SU-DHL-6 (cell line): Measurements from ENCODE around the gene TTI1.

Experiments
- H2AFZ ChIP-seq: fragments of 200-600 bp; sonication (generic); 2 replicates; pipeline ENCODE4 v1.6.1; 2014; ENCODE audit warnings: low read depth, mild to moderate bottlenecking, moderate library complexity, mixed read lengths, antibody characterized with exemption, low read length; ENCODE audit not compliant: severe bottlenecking
- H3F3A ChIP-seq: fragments of 200-600 bp; shearing (Covaris generic); 2 replicates; pipeline ENCODE4 v1.6.0; 2016; ENCODE audit warnings: antibody characterized with exemption, mild to moderate bottlenecking; ENCODE audit not compliant: insufficient read depth
- H3K27ac ChIP-seq: fragments of 200-600 bp; sonication (generic); 2 replicates; pipeline ENCODE4 v1.5.1; 2016; ENCODE audit warnings: low read depth, mild to moderate bottlenecking, low read length, moderate library complexity, mixed read lengths
- H3K27me3 ChIP-seq: fragments of 200-600 bp; sonication (generic), shearing (Covaris generic); 2 replicates; pipeline ENCODE4 v1.6.0; 2014; ENCODE audit warnings: mild to moderate bottlenecking, low read length
- H3K36me3 ChIP-seq: fragments of 200-600 bp; sonication (generic); 2 replicates; pipeline ENCODE4 v1.6.1; 2014; ENCODE audit warnings: mild to moderate bottlenecking, low read length, mixed read lengths
- H3K4me2 ChIP-seq: fragments of 300-600, 200-600 bp; shearing (Covaris generic), sonication (generic); 2 replicates; pipeline ENCODE4 v1.6.0; 2014; ENCODE audit warnings: low read length, low read depth, mild to moderate bottlenecking; ENCODE audit not compliant: poor library complexity, severe bottlenecking
- H3K4me3 ChIP-seq: fragments of 200-600 bp; sonication (generic); 2 replicates; pipeline ENCODE4 v1.5.1; 2014; ENCODE audit warnings: antibody characterized with exemption, low read length, mild to moderate bottlenecking, mixed read lengths; ENCODE audit not compliant: insufficient read depth, poor library complexity, severe bottlenecking
- H3K79me2 ChIP-seq: fragments of 200-600 bp; sonication (generic); 2 replicates; pipeline ENCODE4 v1.6.1; 2014; ENCODE audit warnings: mild to moderate bottlenecking, low read length, moderate library complexity; ENCODE audit not compliant: insufficient read depth
- H3K9ac ChIP-seq: fragments of 200-600 bp; sonication (generic); 2 replicates; pipeline ENCODE4 v1.7.0; 2014; ENCODE audit warnings: mild to moderate bottlenecking, low read length
- H3K9me2 ChIP-seq: fragments of 200-600 bp; sonication (generic); replicated peaks from 2 replicates; pipeline ENCODE4 v1.6.1; 2014; ENCODE audit warnings: low read length; ENCODE audit not compliant: insufficient read depth
- H3K9me3 ChIP-seq: fragments of 200-600 bp; sonication (generic); 2 replicates; pipeline ENCODE4 v1.6.1; 2014; ENCODE audit warnings: low read length, mixed read lengths; ENCODE audit not compliant: insufficient read depth
- H4K20me1 ChIP-seq: fragments of 200-600 bp; sonication (generic); 2 replicates; pipeline ENCODE4 v1.6.1; 2014; ENCODE audit warnings: low read depth, mild to moderate bottlenecking, antibody characterized with exemption, low read length, moderate library complexity, mixed read lengths
- EZH2phosphoT487 ChIP-seq: fragments of 200-600 bp; sonication (generic), shearing (Covaris generic); conservative IDR thresholded peaks from 2 replicates; pipeline ENCODE4 v1.6.1; 2018; ENCODE audit warnings: mild to moderate bottlenecking, antibody characterized with exemption, low read length, moderate library complexity, mixed read lengths
- TF ChIP-seq, protein P1 (sequence below): fragments of 200-600 bp; sonication (generic); IDR thresholded peaks from one replicate; pipeline ENCODE4 v1.5.1; 2017; ENCODE audit warnings: antibody characterized with exemption, mild to moderate bottlenecking, low read length, moderate library complexity; ENCODE audit not compliant: insufficient read depth, poor library complexity, severe bottlenecking

TTI1 gene

DNA sequence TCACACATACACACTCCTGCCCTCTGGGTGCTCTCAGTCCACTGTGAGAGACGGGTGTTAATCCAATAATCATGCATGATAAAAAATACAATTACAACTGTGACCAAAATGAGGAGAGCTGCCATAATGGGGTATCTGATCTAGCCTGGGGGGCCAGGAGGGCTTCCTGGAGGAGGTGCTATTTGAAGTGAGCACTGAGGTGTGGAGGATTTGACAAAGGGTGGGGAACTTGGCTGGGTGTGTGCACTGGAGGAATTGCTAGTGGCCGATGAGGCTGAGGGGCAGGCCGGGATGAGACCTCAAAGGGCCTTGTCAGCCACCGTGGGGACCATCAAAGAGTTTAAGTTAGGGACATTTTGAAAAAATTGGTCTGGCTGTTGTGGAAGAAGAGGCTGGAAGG is 95.6 kb downstream of the TTI1 start:
- Histone ChIP-seq H3K9ac (no peak overlapping the region), H3F3A (no peaks in the 10 kb centered on the region), H3K27me3 (no peaks in the 10 kb centered on the region), H3K9me3 (no peaks in the 10 kb centered on the region), H2AFZ (no peak overlapping the region), H3K36me3 (no peaks in the 10 kb centered on the region), H3K9me2 (no peaks in the 10 kb centered on the region), H3K4me2 (no peak overlapping the region), H3K79me2 (no peaks in the 10 kb centered on the region), H3K27ac (no peak overlapping the region), H3K4me3 (no peak overlapping the region), H4K20me1 (no peaks in the 10 kb centered on the region)
- TF ChIP-seq, protein P1, sequence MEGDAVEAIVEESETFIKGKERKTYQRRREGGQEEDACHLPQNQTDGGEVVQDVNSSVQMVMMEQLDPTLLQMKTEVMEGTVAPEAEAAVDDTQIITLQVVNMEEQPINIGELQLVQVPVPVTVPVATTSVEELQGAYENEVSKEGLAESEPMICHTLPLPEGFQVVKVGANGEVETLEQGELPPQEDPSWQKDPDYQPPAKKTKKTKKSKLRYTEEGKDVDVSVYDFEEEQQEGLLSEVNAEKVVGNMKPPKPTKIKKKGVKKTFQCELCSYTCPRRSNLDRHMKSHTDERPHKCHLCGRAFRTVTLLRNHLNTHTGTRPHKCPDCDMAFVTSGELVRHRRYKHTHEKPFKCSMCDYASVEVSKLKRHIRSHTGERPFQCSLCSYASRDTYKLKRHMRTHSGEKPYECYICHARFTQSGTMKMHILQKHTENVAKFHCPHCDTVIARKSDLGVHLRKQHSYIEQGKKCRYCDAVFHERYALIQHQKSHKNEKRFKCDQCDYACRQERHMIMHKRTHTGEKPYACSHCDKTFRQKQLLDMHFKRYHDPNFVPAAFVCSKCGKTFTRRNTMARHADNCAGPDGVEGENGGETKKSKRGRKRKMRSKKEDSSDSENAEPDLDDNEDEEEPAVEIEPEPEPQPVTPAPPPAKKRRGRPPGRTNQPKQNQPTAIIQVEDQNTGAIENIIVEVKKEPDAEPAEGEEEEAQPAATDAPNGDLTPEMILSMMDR, result no peak
- TF ChIP-seq EZH2phosphoT487, result no peak

DNA sequence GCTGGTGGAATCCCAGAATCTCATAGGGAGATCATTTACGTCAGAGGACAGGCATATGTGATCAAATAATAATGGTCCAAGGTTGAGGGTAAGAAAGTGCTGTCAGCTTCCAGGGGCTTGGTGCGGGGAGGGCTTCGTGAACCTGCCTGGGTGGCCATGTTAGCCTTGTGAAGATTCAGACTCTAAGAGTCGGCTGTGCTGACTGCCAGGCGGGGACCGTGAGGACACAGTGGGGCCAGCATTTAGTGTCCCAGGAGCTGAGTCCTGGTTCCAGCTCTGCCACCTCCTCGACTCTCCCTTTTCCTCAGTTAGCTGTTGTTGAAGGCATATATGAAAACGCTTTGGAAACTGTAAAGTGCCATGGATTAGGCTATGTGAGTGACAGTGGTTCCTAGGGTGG is 96.8 kb downstream of the TTI1 start:
- H3K9me2 ChIP-seq, result no peaks in the 10 kb centered on the region
- no peaks in the 10 kb centered on the region for H3K79me2 ChIP-seq
- no peaks in the 10 kb centered on the region for H3K9me3 ChIP-seq
- H3K4me3 ChIP-seq, result no peak overlapping the region
- H3K9ac ChIP-seq, result no peak overlapping the region
- H2AFZ ChIP-seq, result no peak overlapping the region
- no peaks in the 10 kb centered on the region for H3K27me3 ChIP-seq
- H3F3A ChIP-seq, result no peaks in the 10 kb centered on the region
- no peak overlapping the region for H3K4me2 ChIP-seq
- TF ChIP-seq, protein P1, result no peak
- no peak for TF ChIP-seq EZH2phosphoT487
- H3K27ac ChIP-seq, result no peak overlapping the region
- H3K36me3 ChIP-seq, result no peaks in the 10 kb centered on the region
- H4K20me1 ChIP-seq, result no peaks in the 10 kb centered on the region

DNA sequence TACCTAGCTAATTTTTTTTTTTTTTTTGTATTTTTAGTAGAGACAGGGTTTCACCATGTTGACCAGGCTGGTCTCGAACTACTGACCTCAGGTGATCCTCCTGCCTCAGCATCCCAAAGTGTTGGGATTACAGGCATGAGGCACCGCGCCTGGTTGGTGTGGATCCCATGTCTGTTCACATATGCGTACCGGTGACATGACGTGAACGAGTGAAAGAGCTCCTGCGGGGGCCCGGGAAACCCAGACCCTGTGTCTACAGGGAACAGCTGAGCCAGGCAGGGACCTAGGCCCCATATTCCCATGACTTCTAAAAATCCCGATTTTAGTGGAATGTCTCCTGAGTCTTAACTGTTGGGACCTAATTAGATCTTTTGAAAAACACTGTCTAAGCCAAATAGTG is 97.2 kb downstream of the TTI1 start:
- no peaks in the 10 kb centered on the region for H4K20me1 ChIP-seq
- H3K9me3 ChIP-seq, result no peaks in the 10 kb centered on the region
- H3K4me2 ChIP-seq, result no peak overlapping the region
- no peaks in the 10 kb centered on the region for H3K9me2 ChIP-seq
- no peaks in the 10 kb centered on the region for H3K79me2 ChIP-seq
- TF ChIP-seq, protein P1, result no peak
- H3K9ac ChIP-seq, result no peak overlapping the region
- no peak overlapping the region for H3K27ac ChIP-seq
- no peaks in the 10 kb centered on the region for H3F3A ChIP-seq
- no peaks in the 10 kb centered on the region for H3K36me3 ChIP-seq
- H3K4me3 ChIP-seq, result no peak overlapping the region
- H2AFZ ChIP-seq, result no peak overlapping the region
- no peaks in the 10 kb centered on the region for H3K27me3 ChIP-seq

DNA sequence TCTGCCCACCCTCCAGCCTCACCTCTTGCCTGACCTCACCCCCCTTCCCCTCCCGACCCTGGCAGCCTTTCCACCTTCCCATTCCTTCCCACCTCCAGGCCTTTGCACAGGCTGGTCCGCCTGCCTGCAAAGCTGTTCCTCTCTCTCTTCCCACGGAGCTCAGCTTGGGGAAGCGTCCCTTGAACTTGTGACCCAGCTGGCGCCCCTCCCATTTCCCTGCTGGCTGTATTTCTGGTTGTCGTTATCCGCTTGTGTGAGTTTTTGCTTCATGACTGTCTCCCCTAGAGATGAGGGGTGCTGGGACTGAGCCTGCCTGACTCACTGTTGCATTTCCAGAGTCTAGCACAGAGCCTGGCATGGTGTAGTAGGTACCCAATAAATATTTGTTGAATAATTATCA is 97.8 kb downstream of the TTI1 start:
- Histone ChIP-seq H3K4me2 (no peak overlapping the region), H3K36me3 (no peaks in the 10 kb centered on the region), H2AFZ (no peak overlapping the region), H3K9ac (no peak overlapping the region), H3K27ac (no peak overlapping the region), H3F3A (no peaks in the 10 kb centered on the region), H3K4me3 (no peak overlapping the region), H4K20me1 (no peaks in the 10 kb centered on the region), H3K79me2 (no peaks in the 10 kb centered on the region), H3K27me3 (no peaks in the 10 kb centered on the region), H3K9me2 (no peaks in the 10 kb centered on the region), H3K9me3 (no peaks in the 10 kb centered on the region)
- TF ChIP-seq, protein P1, result no peak
- no peak for TF ChIP-seq EZH2phosphoT487
